Endothelial cell of umbilical vein (primary cell): Measurements from ENCODE around the gene CLDN7. TPM values are rescaled to one million over a fixed set of nuclear protein-coding genes. Genes with fewer than 3 reads are reported as not detected.

Experiments used
- BruUV-seq: library from RNA; stranded (reverse); fragments of 400-500 nt; replicated peaks from 2 replicates; lab custom pipeline; 2021; lab: Mats Ljungman, UMichigan
- CTCF ChIA-PET: fragments of 300-600, 350-600 bp; sonication (Branson Sonifier 250); formaldehyde crosslinking; loops from one replicate; lab custom pipeline; 2021; ENCODE audit warnings: antibody characterized with exemption, inconsistent platforms; lab: Charles Lee
- POLR2A ChIA-PET: fragments of 300-600, 350-600 bp; sonication (Branson Sonifier 250); formaldehyde crosslinking; loops from one replicate; lab custom pipeline; 2021; ENCODE audit warnings: antibody characterized with exemption, inconsistent platforms; lab: Charles Lee
- DNase-seq: peaks from one replicate; pipeline ENCODE4 v3.0.0-alpha.2; 2011; ENCODE audit warnings: low read depth, low spot score
- FAIRE-seq: peaks from 2 replicates; lab custom pipeline; 2011; peaks lifted over from hg19 to GRCh38; lab: Jason Lieb, UNC
- H2AFZ ChIP-seq: 2 replicates; pipeline ENCODE4 v1.6.0; 2012; ENCODE audit warnings: low read depth, low read length, control low read depth, inconsistent platforms
- H3K27ac ChIP-seq: 2 replicates; pipeline ENCODE4 v1.5.1; 2011; ENCODE audit warnings: low read depth, mild to moderate bottlenecking, control low read depth, low read length, moderate library complexity; ENCODE audit not compliant: insufficient read depth
- H3K27me3 ChIP-seq, 2 experiments: 2 replicates each; pipeline versions ENCODE4 v1.6.0 to v1.6.1; 2011; ENCODE audit warnings: low read length in 2 of 2, mixed read lengths in 1 of 2; ENCODE audit not compliant: control insufficient read depth in 2 of 2, insufficient read depth in 2 of 2
- H3K36me3 ChIP-seq, 2 experiments: 2 replicates in 1 of 2; 3 replicates in 1 of 2; pipeline ENCODE4 v1.5.1; 2011; ENCODE audit warnings: low read length in 2 of 2, mild to moderate bottlenecking in 1 of 2, moderate library complexity in 1 of 2; ENCODE audit not compliant: control insufficient read depth in 2 of 2, insufficient read depth in 2 of 2; ENCODE audit errors: extremely low read depth in 1 of 2
- H3K4me1 ChIP-seq: 3 replicates; pipeline ENCODE4 v1.5.1; 2011; ENCODE audit warnings: mild to moderate bottlenecking, low read length; ENCODE audit not compliant: control insufficient read depth, insufficient read depth; ENCODE audit errors: extremely low read depth
- H3K4me2 ChIP-seq: 2 replicates; pipeline ENCODE4 v1.6.1; 2011; ENCODE audit warnings: low read length, control low read depth, mixed read lengths; ENCODE audit not compliant: insufficient read depth
- H3K4me3 ChIP-seq, 3 experiments: fragments of 200-600 bp in 1 of 3; sonication (generic), shearing (Covaris generic) in 1 of 3; replicated peaks in 1 of 3; 2 replicates each; pipeline ENCODE4 v1.5.1; 2011 to 2016; ENCODE audit warnings: control low read depth in 3 of 3, low read length in 3 of 3, mild to moderate bottlenecking in 2 of 3, inconsistent platforms in 1 of 3, low read depth in 1 of 3, moderate library complexity in 1 of 3; ENCODE audit not compliant: insufficient read depth in 1 of 3
- H3K79me2 ChIP-seq: 2 replicates; pipeline ENCODE4 v1.6.0; 2012; ENCODE audit warnings: low read length, inconsistent platforms; ENCODE audit not compliant: control insufficient read depth, insufficient read depth
- H3K9ac ChIP-seq: replicated peaks from 2 replicates; pipeline ENCODE3; 2011; ENCODE audit warnings: low read length, control low read depth; ENCODE audit not compliant: insufficient read depth; ENCODE audit errors: extremely low read depth
- H3K9me1 ChIP-seq: replicated peaks from 3 replicates; pipeline ENCODE4 v1.6.0; 2011; ENCODE audit warnings: mild to moderate bottlenecking, low read length; ENCODE audit not compliant: control insufficient read depth, insufficient read depth; ENCODE audit errors: extremely low read depth
- H3K9me3 ChIP-seq: replicated peaks from 2 replicates; pipeline ENCODE4 v1.5.1; 2012; ENCODE audit warnings: low read length, inconsistent platforms; ENCODE audit not compliant: control insufficient read depth, insufficient read depth
- H4K20me1 ChIP-seq: replicated peaks from 2 replicates; pipeline ENCODE3; 2011; ENCODE audit warnings: mild to moderate bottlenecking, low read length; ENCODE audit not compliant: control insufficient read depth, insufficient read depth; ENCODE audit errors: extremely low read depth
- EZH2 ChIP-seq: IDR thresholded peaks from 2 replicates; pipeline ENCODE4 v1.6.1; 2012; ENCODE audit warnings: borderline replicate concordance, low read depth, mild to moderate bottlenecking, moderate library complexity, low read length, inconsistent platforms; ENCODE audit not compliant: severe bottlenecking
- FOS ChIP-seq: IDR thresholded peaks from 2 replicates; pipeline ENCODE4 v1.6.1; 2011; ENCODE audit warnings: mild to moderate bottlenecking, low read length, moderate library complexity, borderline replicate concordance; ENCODE audit not compliant: insufficient read depth
- GATA2 ChIP-seq: IDR thresholded peaks from 2 replicates; pipeline ENCODE4 v1.7.0; 2011; ENCODE audit warnings: low read depth, mild to moderate bottlenecking, moderate library complexity, mixed read lengths, low read length; ENCODE audit not compliant: insufficient read length, insufficient read depth
- JUN ChIP-seq: IDR thresholded peaks from 2 replicates; pipeline ENCODE4 v1.6.1; 2011; ENCODE audit warnings: borderline replicate concordance, low read depth; ENCODE audit not compliant: insufficient read length, insufficient read depth
- POLR2A ChIP-seq: IDR thresholded peaks from 2 replicates; pipeline ENCODE4 v1.6.1; 2012; ENCODE audit warnings: low read depth, mild to moderate bottlenecking, control low read depth, low read length
- POLR2AphosphoS5 ChIP-seq: IDR thresholded peaks from 2 replicates; pipeline ENCODE4 v1.6.1; 2012; ENCODE audit warnings: low read depth, mild to moderate bottlenecking, control low read depth, low read length, moderate library complexity; ENCODE audit not compliant: insufficient read depth
- dilution Hi-C: fragments of 300-500 bp; cut with MboI; formaldehyde crosslinking; loops from one replicate; pipeline ENCODE4 v1.15.0; 2019; ENCODE audit warnings: low sequenced_read_pairs; ENCODE audit not compliant: extremely low pct_ligation_motif_present
- intact Hi-C: fragments of 100-400 bp; cut with micrococcal nuclease; formaldehyde crosslinking; loops from one replicate; pipeline ENCODE4 v1.10.0; 2022
- polyA plus RNA-seq, 4 experiments: library from polyadenylated mRNA; depleted of rRNA in 3 of 4; stranded (reverse) in 3 of 4; unstranded in 1 of 4; fragments of >200 nt; gene quantifications; 2 replicates each; pipeline versions ENCODE4 v1.2.1 to v1.2.3, GENCODE V29; 2011 to 2012; ENCODE audit warnings: missing spikeins in 1 of 4
- total RNA-seq: library from RNA; stranded (reverse); gene quantifications from 2 replicates; pipeline ENCODE4 v1.2.3, GENCODE V29; 2021
- TF ChIP-seq, protein P1 (sequence below): IDR thresholded peaks from 2 replicates; pipeline ENCODE4 v1.6.1; 2011; ENCODE audit not compliant: insufficient read depth, insufficient read length

CLDN7 gene
- total and polyA plus RNA-seq, 2 donors (not counting 3 experiments of a cell fraction or from before 2014, with no cell fraction given), result 25.4 to 25.7 TPM

DNA sequence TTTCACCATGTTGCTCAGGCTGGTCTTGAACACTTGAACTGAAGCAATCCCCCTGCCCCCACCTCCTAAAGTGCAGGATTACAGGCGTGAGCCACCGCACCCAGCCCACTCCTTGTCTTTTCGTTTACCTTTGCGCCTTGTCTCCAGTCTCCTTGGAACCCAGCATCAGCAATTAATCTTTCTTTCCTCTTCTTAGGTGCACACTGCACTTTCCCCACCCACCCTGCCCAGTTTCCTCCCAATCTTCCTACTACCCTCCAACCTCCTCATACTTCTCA, 1.5 kb upstream of the CLDN7 start:
- H3K4me1 ChIP-seq, result peaks cover 26% of the 10 kb centered on the region
- peaks cover 0 to 3% of the 10 kb centered on the region in 2 experiments for H3K36me3 ChIP-seq
- no peaks in the 10 kb centered on the region for H3K9me3 ChIP-seq
- H3K4me2 ChIP-seq, result no peak overlapping the region
- intact Hi-C loops, result no loop called here
- CTCF ChIA-PET, result interaction anchor here (0.6 to 1.6 kb wide), 4 partner anchors 12 to 93 kb away, joined by 3 to 4 read pairs (median 4); no protein-coding TSS in a partner anchor
- H3K27ac ChIP-seq, result no peak overlapping the region
- H3K9me1 ChIP-seq, result no peaks in the 10 kb centered on the region
- H3K9ac ChIP-seq, result no peak overlapping the region
- dilution Hi-C loops, result no loop called here
- no peak overlapping the region for H3K4me3 ChIP-seq
- H3K27me3 ChIP-seq, result no peaks in the 10 kb centered on the region
- TF ChIP-seq, protein P1, sequence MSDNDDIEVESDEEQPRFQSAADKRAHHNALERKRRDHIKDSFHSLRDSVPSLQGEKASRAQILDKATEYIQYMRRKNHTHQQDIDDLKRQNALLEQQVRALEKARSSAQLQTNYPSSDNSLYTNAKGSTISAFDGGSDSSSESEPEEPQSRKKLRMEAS, result no peak
- TF ChIP-seq GATA2 (no peak), FOS (no peak), JUN (no peak), POLR2AphosphoS5 (no peak), EZH2 (no peak), POLR2A (no peak)
- no peak overlapping the region for H2AFZ ChIP-seq
- no peaks in the 10 kb centered on the region for H4K20me1 ChIP-seq
- DNase-seq, result no peak
- no TSS peak for BruUV-seq
- no peak for FAIRE-seq
- POLR2A ChIA-PET, result interaction anchor here (0.6 kb wide), 1 partner anchor 668 kb away, joined by 9 read pairs; no protein-coding TSS in a partner anchor
- H3K79me2 ChIP-seq, result no peaks in the 10 kb centered on the region
